ENCODE data around the gene ICAM5. TPM values are rescaled to one million over a fixed set of nuclear protein-coding genes. Genes with fewer than 3 reads are reported as not detected.
"Not testable (repeated sequence)": the region's sequence is repeated elsewhere in the genome, so short reads cannot be mapped to it uniquely, and the experiment has no call there.

The ICAM5 gene
- total RNA-seq, 2 donors from 2014 or later = 0.78 to 0.83 TPM

DNA sequence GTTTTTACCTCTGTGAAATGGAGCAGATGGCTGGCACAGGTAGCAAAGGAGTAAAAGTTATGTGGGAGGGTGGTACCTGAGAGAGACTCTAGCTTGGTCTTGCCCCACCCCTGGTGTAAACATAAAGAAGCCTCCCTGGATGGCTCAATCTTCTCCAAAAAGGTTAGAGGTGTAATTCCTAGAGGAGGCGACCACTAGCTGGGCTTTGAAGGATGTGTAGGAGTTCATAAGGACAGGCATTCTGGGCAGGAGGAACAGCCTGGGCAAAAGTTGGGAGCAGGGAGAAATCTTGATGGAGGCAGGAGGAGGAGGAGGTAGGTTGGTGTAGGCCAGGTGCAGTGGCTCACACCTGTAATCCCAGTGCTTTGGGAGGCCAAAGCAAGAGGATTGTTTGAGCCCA, 10.8 kb upstream of the ICAM5 start:
- no peak for DNase-seq (ENCODE audit: low spot score)
- Mint-ChIP-seq H3K27ac (peak overlapping the region; percentile 77 to 82), H3K4me1 (ENCODE audit: low read depth in 2 of 2) (peaks cover 31 to 45% of the 10 kb centered on the region in 2 donors), H3K4me3 (peak overlapping the region; percentile 68), H3K36me3 (peaks cover 28% of the 10 kb centered on the region), H3K27me3 (no peaks in the 10 kb centered on the region), H3K9me3 (no peaks in the 10 kb centered on the region)
- ATAC-seq = no peak

DNA sequence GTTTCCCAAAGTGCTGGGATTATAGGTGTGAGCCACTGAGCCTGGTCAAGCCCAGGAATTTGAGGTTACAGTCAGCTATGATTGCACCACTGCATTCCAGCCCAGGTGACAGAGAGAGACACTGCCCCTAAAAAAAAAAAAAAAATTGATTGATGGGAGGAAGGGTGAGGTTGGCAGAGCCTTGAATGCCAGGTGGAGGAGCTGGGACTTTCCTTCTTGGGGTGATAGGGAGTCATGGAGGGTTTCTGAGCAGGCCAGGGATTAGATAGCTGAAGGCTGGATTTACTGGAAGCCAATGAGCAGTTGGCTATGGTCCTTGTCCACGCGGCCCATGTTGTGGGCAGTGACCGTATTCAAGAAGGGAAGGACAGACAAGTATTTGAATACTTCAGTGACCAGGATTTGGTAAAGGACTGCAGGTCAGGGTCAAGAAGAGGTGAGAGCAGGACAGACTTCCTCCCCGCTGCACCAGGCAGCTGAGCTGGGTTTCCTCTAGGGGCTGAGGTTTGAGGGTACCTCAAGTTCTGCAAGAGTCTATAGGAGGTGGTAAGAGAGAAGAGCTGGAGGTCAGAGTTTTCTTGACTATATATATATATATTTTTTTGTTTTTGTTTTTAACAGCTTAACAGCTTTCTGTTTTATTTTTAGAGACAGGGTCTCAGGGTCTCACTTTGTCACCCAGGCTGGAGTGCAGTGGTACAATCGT, 9.9 kb upstream of the ICAM5 start:
- peak overlapping the region; percentile 58 for H3K4me3 Mint-ChIP-seq
- no peaks in the 10 kb centered on the region for H3K27me3 Mint-ChIP-seq
- H3K27ac Mint-ChIP-seq = peak overlapping the region; percentile 77 to 82
- ATAC-seq = peak in 1 of 2 donors; percentile 55
- H3K9me3 Mint-ChIP-seq = no peaks in the 10 kb centered on the region
- peaks cover 21% of the 10 kb centered on the region for H3K36me3 Mint-ChIP-seq
- H3K4me1 Mint-ChIP-seq (ENCODE audit: low read depth in 2 of 2) = peaks cover 24 to 43% of the 10 kb centered on the region in 2 donors
- DNase-seq (ENCODE audit: low spot score) = no peak

GRCh38 chr19:10282043-10282442, 7.7 kb upstream of the ICAM5 start:
- DNase-seq (ENCODE audit: low spot score); ATAC-seq; H3K4me3 Mint-ChIP-seq; H3K9me3 Mint-ChIP-seq; H3K27ac Mint-ChIP-seq; H3K27me3 Mint-ChIP-seq: not testable (repeated sequence)
- Mint-ChIP-seq H3K36me3 (peaks cover 30% of the 10 kb centered on the region), H3K4me1 (ENCODE audit: low read depth in 2 of 2) (peaks cover 39 to 54% of the 10 kb centered on the region in 2 donors)

DNA sequence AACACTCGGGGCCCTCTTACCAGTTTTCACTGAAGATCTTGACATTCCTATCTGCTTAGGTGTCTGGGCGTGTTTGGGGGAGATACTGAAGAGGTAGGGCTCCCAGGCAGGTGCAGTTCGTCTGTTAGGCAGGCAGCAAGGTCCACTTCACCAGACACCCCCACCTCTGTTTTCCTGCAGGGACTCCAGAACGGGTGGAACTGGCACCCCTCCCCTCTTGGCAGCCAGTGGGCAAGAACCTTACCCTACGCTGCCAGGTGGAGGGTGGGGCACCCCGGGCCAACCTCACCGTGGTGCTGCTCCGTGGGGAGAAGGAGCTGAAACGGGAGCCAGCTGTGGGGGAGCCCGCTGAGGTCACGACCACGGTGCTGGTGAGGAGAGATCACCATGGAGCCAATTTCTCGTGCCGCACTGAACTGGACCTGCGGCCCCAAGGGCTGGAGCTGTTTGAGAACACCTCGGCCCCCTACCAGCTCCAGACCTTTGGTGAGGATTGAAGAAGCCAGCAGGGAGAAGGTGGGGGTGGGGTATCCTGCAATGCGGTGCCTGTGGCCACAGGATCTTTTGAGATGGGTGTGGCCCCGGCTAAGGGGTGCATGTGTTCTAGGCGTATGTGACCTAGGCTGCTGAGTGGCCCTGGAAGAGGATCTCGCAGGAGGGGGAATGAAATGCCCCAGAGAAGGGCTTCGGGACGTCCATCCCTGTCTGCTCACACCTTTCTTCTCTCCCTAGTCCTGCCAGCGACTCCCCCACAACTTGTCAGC, 6.3 kb upstream of the ICAM5 start:
- ATAC-seq = no peak
- H3K9me3 Mint-ChIP-seq = no peaks in the 10 kb centered on the region
- no peak for DNase-seq (ENCODE audit: low spot score)
- H3K27me3 Mint-ChIP-seq = no peaks in the 10 kb centered on the region
- H3K4me3 Mint-ChIP-seq = no peak overlapping the region
- peaks cover 23% of the 10 kb centered on the region for H3K36me3 Mint-ChIP-seq
- H3K27ac Mint-ChIP-seq = no peak overlapping the region
- peaks cover 34 to 53% of the 10 kb centered on the region in 2 donors for H3K4me1 Mint-ChIP-seq (ENCODE audit: low read depth in 2 of 2)

DNA sequence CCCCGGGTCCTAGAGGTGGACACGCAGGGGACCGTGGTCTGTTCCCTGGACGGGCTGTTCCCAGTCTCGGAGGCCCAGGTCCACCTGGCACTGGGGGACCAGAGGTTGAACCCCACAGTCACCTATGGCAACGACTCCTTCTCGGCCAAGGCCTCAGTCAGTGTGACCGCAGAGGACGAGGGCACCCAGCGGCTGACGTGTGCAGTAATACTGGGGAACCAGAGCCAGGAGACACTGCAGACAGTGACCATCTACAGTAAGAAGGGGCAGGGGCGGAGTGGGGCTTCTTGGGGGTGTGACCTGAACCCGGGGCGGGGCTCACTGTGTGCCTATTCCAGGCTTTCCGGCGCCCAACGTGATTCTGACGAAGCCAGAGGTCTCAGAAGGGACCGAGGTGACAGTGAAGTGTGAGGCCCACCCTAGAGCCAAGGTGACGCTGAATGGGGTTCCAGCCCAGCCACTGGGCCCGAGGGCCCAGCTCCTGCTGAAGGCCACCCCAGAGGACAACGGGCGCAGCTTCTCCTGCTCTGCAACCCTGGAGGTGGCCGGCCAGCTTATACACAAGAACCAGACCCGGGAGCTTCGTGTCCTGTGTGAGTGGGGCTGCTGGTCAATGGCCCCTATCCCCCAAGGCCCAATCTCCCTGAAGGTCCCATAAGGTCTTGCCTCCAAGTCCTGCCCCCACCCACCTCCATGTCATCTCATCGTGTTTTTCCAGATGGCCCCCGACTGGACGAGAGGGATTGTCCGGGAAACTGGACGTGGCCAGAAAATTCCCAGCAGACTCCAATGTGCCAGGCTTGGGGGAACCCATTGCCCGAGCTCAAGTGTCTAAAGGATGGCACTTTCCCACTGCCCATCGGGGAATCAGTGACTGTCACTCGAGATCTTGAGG, 5.4 kb upstream of the ICAM5 start:
- no peaks in the 10 kb centered on the region for H3K27me3 Mint-ChIP-seq
- H3K4me1 Mint-ChIP-seq (ENCODE audit: low read depth in 2 of 2) = peaks cover 33 to 52% of the 10 kb centered on the region in 2 donors
- no peak for DNase-seq (ENCODE audit: low spot score)
- no peaks in the 10 kb centered on the region for H3K9me3 Mint-ChIP-seq
- no peak overlapping the region for H3K27ac Mint-ChIP-seq
- H3K4me3 Mint-ChIP-seq = no peak overlapping the region
- peaks cover 18% of the 10 kb centered on the region for H3K36me3 Mint-ChIP-seq
- ATAC-seq = no peak

GRCh38 chr19:10284960-10285278, 4.8 kb upstream of the ICAM5 start:
- Mint-ChIP-seq H3K9me3 (no peaks in the 10 kb centered on the region), H3K27ac (peak overlapping the region in 1 of 2 donors; percentile 26), H3K4me1 (ENCODE audit: low read depth in 2 of 2) (peaks cover 27 to 47% of the 10 kb centered on the region in 2 donors), H3K4me3 (peak overlapping the region; percentile 24), H3K27me3 (no peaks in the 10 kb centered on the region), H3K36me3 (peaks cover 14% of the 10 kb centered on the region)
- ATAC-seq (no peak), DNase-seq (ENCODE audit: low spot score) (no peak)

DNA sequence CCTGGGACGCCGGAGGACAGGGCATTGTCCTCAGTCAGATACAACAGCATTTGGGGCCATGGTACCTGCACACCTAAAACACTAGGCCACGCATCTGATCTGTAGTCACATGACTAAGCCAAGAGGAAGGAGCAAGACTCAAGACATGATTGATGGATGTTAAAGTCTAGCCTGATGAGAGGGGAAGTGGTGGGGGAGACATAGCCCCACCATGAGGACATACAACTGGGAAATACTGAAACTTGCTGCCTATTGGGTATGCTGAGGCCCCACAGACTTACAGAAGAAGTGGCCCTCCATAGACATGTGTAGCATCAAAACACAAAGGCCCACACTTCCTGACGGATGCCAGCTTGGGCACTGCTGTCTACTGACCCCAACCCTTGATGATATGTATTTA, 4.4 kb upstream of the ICAM5 start:
- peaks cover 3 to 4% of the 10 kb centered on the region in 2 donors for H3K27me3 Mint-ChIP-seq
- H3K27ac Mint-ChIP-seq = peak overlapping the region in 1 of 2 donors; percentile 26
- H3K4me1 Mint-ChIP-seq (ENCODE audit: low read depth in 2 of 2) = peaks cover 29 to 49% of the 10 kb centered on the region in 2 donors
- DNase-seq (ENCODE audit: low spot score) (no peak), ATAC-seq (no peak)
- peaks cover 12% of the 10 kb centered on the region for H3K36me3 Mint-ChIP-seq
- peak overlapping the region; percentile 24 for H3K4me3 Mint-ChIP-seq
- no peaks in the 10 kb centered on the region for H3K9me3 Mint-ChIP-seq

GRCh38 chr19:10286803-10287737, 2.7 kb upstream of the ICAM5 start, which contains the start of gene ICAM4:
Gene ICAM4, plus strand, starts transcription at chr19:10286955. Its CDS starts 58 bp downstream, at chr19:10287013.
- H3K36me3 Mint-ChIP-seq = peaks cover 12% of the 10 kb centered on the region
- no peak for ATAC-seq

GRCh38 chr19:10288662-10289166, 1.0 kb upstream of the ICAM5 start:
- ATAC-seq (peak; percentile 4 to 24), DNase-seq (ENCODE audit: low spot score) (no peak)
- H3K9me3 Mint-ChIP-seq = no peaks in the 10 kb centered on the region
- H3K4me3 Mint-ChIP-seq = peak overlapping the region; percentile 87
- peaks cover 15 to 17% of the 10 kb centered on the region in 2 donors for H3K27me3 Mint-ChIP-seq
- peaks cover 12% of the 10 kb centered on the region for H3K36me3 Mint-ChIP-seq
- no peak overlapping the region for H3K27ac Mint-ChIP-seq
- H3K4me1 Mint-ChIP-seq (ENCODE audit: low read depth in 2 of 2) = peaks cover 58 to 69% of the 10 kb centered on the region in 2 donors

More at GRCh38 chr19:10286803-10287737, 2.7 kb upstream of the ICAM5 start, which contains the start of gene ICAM4:
- peak within 1 kb of the TSS; percentile 56 for H3K4me3 Mint-ChIP-seq
- peaks cover 8 to 9% of the 10 kb centered on the region in 2 donors for H3K27me3 Mint-ChIP-seq
- H3K4me1 Mint-ChIP-seq (ENCODE audit: low read depth in 2 of 2) = peaks cover 44 to 65% of the 10 kb centered on the region in 2 donors
- no peaks in the 10 kb centered on the region for H3K9me3 Mint-ChIP-seq
- H3K27ac Mint-ChIP-seq = peak within 1 kb of the TSS in 1 of 2 donors; percentile 17
- DNase-seq (ENCODE audit: low spot score) = peak; percentile 60

- H3K36me3 Mint-ChIP-seq = peaks cover 12% of the 10 kb centered on the region
- peaks cover 15 to 17% of the 10 kb centered on the region in 2 donors for H3K27me3 Mint-ChIP-seq
- no peak overlapping the region for H3K27ac Mint-ChIP-seq
- peaks cover 58 to 66% of the 10 kb centered on the region in 2 donors for H3K4me1 Mint-ChIP-seq (ENCODE audit: low read depth in 2 of 2)
- ATAC-seq = peak; percentile 4 to 57
- no peaks in the 10 kb centered on the region for H3K9me3 Mint-ChIP-seq
- peak overlapping the region; percentile 87 for H3K4me3 Mint-ChIP-seq
- DNase-seq (ENCODE audit: low spot score) = peak; percentile 67
Observed at GRCh38 chr19:10289167-10289835, 451 bp upstream of the ICAM5 start.

- no peak for DNase-seq (ENCODE audit: low spot score)
- no peaks in the 10 kb centered on the region for H3K9me3 Mint-ChIP-seq
- H3K27me3 Mint-ChIP-seq = peaks cover 15 to 17% of the 10 kb centered on the region in 2 donors
- ATAC-seq = no peak
- H3K36me3 Mint-ChIP-seq = peaks cover 4% of the 10 kb centered on the region
- H3K27ac Mint-ChIP-seq = peak overlapping the region in 1 of 2 donors; percentile 24
- peak overlapping the region; percentile 87 for H3K4me3 Mint-ChIP-seq
- H3K4me1 Mint-ChIP-seq (ENCODE audit: low read depth in 2 of 2) = peaks cover 52 to 60% of the 10 kb centered on the region in 2 donors
Observed at GRCh38 chr19:10290357-10290875, 664 bp downstream of the ICAM5 start.

All from natural killer cell treated with Interleukin-12 subunit alpha and Interleukin-12 subunit beta and Interleukin-15 and Interleukin-18, amount 100 ng/mL, for 72 hours (primary cell).